Measurements from ENCODE around the gene POU6F1. TPM values are rescaled to one million over a fixed set of nuclear protein-coding genes. Genes with fewer than 3 reads are reported as not detected.
A peak's percentile ranks its signal among the peaks of the same experiment; 100 is the strongest.
"Not testable (repeated sequence)": the region's sequence is repeated elsewhere in the genome, so short reads cannot be mapped to it uniquely, and the experiment has no call there.

The POU6F1 gene
- total RNA-seq, 1 donor from 2014 or later, result 2.6 TPM

DNA sequence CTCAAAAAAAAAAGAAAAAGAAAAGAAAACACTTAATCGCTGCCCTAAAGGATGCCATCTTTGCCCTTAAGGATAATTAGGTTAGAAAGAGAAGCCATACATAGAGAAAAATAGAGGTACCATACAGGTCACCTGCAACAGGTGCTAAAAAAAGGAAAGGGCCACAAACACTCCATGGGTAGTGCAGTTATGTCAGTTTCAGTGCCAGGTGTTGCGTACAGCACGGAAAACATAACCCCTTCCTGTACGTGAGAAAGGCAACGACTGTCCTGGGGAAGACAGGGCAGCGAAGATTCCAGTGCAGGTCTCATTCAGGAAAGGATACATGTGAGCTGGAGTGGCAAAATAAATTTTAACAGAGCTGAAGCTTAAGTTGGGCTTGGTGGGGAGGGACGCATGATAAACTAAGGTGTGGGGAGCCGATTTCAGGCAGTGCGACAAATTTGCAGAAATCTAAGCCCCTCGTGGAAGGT, 20.2 kb upstream of the POU6F1 start:
- H3K4me3 ChIP-seq (ENCODE audit: low read depth, low read length), result peak overlapping the region; percentile 100
- TF ChIP-seq CTCF (IDR thresholded peaks at IDR 0.05; ENCODE audit: insufficient read depth, low read length, poor library complexity, severe bottlenecking), result no peak
- H3K27me3 ChIP-seq (ENCODE audit: control insufficient read depth, insufficient read depth, low read length), result no peaks in the 10 kb centered on the region
- no peak for DNase-seq (ENCODE audit: low read depth)
- no peaks in the 10 kb centered on the region for H3K36me3 ChIP-seq (ENCODE audit: control insufficient read depth, insufficient read depth, low read length)

DNA sequence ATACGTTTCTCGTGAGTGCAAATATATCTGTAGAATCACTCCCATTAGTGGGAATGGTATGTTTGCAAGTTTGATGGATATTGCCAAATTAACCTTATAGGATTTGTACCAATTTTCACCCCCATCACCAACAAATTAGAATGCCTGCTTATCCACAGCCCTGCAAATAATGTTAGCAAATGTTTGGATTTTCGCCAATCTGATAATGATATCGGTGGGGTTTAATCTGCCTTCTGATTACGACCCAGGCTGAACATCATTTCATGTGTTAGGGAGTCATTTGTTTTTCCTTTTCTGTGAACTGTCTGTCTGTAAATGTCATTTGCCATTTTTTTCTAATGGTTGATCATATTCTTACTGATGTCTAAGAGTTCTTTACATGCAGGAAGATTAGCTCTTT, 16.7 kb upstream of the POU6F1 start:
- Histone ChIP-seq H3K36me3 (ENCODE audit: control insufficient read depth, insufficient read depth, low read length) (no peaks in the 10 kb centered on the region), H3K27me3 (ENCODE audit: control insufficient read depth, insufficient read depth, low read length) (no peaks in the 10 kb centered on the region), H3K4me3 (ENCODE audit: low read depth, low read length) (no peak overlapping the region)
- DNase-seq (ENCODE audit: low read depth), result no peak
- TF ChIP-seq CTCF (IDR thresholded peaks at IDR 0.05; ENCODE audit: insufficient read depth, low read length, poor library complexity, severe bottlenecking), result no peak

DNA sequence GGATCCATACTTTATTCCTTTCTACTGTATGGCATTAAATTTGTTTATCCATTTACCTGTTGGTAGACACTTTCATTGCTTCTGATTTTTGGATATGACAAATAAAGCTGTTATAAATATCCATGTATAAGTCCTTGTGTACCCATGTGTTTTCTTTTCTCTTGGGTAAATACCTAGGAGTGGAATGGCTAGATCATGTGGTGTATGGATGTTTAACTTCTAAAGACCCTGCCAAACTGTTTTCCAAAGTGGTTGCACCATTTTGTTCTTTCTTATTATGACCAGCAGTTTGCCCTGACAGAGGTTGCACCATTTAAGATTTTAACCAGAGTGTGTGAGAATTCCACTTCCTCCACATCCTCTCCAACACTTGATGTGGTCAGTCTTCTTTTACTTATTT, 14.8 kb upstream of the POU6F1 start:
- no peak for TF ChIP-seq CTCF (IDR thresholded peaks at IDR 0.05; ENCODE audit: insufficient read depth, low read length, poor library complexity, severe bottlenecking)
- Histone ChIP-seq H3K27me3 (ENCODE audit: control insufficient read depth, insufficient read depth, low read length) (no peaks in the 10 kb centered on the region), H3K4me3 (ENCODE audit: low read depth, low read length) (no peak overlapping the region), H3K36me3 (ENCODE audit: control insufficient read depth, insufficient read depth, low read length) (no peaks in the 10 kb centered on the region)
- DNase-seq (ENCODE audit: low read depth), result no peak

- DNase-seq (ENCODE audit: low read depth), result no peak
- H3K27me3 ChIP-seq (ENCODE audit: control insufficient read depth, insufficient read depth, low read length), result no peaks in the 10 kb centered on the region
- no peak for TF ChIP-seq CTCF (IDR thresholded peaks at IDR 0.05; ENCODE audit: insufficient read depth, low read length, poor library complexity, severe bottlenecking)
- no peak overlapping the region for H3K4me3 ChIP-seq (ENCODE audit: low read depth, low read length)
- H3K36me3 ChIP-seq (ENCODE audit: control insufficient read depth, insufficient read depth, low read length), result no peaks in the 10 kb centered on the region
Observed at GRCh38 chr12:51229116-51229809, 11.4 kb upstream of the POU6F1 start.

- DNase-seq (ENCODE audit: low read depth), result no peak
- no peak for TF ChIP-seq CTCF (IDR thresholded peaks at IDR 0.05; ENCODE audit: insufficient read depth, low read length, poor library complexity, severe bottlenecking)
- Histone ChIP-seq H3K36me3 (ENCODE audit: control insufficient read depth, insufficient read depth, low read length) (no peaks in the 10 kb centered on the region), H3K27me3 (ENCODE audit: control insufficient read depth, insufficient read depth, low read length) (no peaks in the 10 kb centered on the region), H3K4me3 (ENCODE audit: low read depth, low read length) (no peak overlapping the region)
Observed at GRCh38 chr12:51227962-51228361, 10.1 kb upstream of the POU6F1 start.

GRCh38 chr12:51227112-51227511, 9.2 kb upstream of the POU6F1 start:
- not testable (repeated sequence) for H3K4me3 ChIP-seq (ENCODE audit: low read depth, low read length); H3K36me3 ChIP-seq (ENCODE audit: control insufficient read depth, insufficient read depth, low read length); H3K27me3 ChIP-seq (ENCODE audit: control insufficient read depth, insufficient read depth, low read length); DNase-seq (ENCODE audit: low read depth)
